Peyer's patch (tissue), 4 donors: ENCODE data around the gene XPNPEP3.

Experiments
- CTCF ChIP-seq, 6 experiments: fragments of 450-650 bp in 4 of 6; fragments of 200-600 bp in 2 of 6; sonication (generic) in 1 of 6; IDR thresholded peaks; one replicate each; pipeline ENCODE4 v1.5.1; 2017 to 2019; ENCODE audit warnings: antibody characterized with exemption in 6 of 6, mild to moderate bottlenecking in 3 of 6, moderate library complexity in 1 of 6
- POLR2A ChIP-seq, 2 donors: fragments of 450-650 bp; IDR thresholded peaks; one replicate each; pipeline ENCODE4 v1.5.1; 2017; ENCODE audit warnings: antibody characterized with exemption in 2 of 2, mild to moderate bottlenecking in 2 of 2, moderate library complexity in 2 of 2

DNA sequence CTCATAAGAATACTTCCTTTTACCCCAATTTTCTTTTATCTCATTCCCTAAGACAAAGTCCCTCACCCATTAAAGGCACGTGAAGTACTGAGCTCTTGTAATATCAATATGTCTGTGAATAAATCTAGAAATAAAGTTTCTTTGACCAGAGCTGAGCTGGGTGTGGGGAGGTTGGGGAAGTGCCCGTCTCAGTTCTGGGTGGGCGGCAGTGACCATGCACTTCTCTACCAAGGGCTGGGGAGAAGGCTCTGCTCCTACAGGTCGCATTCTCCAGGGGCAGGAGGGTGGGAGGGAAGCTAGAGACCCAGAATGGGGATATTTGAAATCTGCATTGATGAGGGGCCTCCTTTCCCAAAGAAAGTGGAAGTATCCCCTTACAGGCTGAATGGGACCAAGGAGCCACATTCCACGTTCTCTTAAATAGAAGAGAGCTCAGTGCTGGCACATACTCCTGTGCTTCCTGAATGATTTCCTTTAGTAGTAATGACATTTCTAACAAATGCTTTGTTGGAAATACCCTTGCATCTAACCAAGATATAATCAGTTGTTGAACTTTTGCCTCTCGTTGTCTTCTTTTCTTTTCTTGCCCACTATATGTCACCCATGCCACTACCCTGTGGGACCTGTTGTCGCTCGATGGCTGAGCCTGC, 110.3 kb downstream of the XPNPEP3 start:
- TF ChIP-seq CTCF (IDR thresholded peaks at IDR 0.05), result no peak
- TF ChIP-seq POLR2A (IDR thresholded peaks at IDR 0.05), result no peak
